ENCODE measurements around the gene SEL1L3.

GRCh38 chr4:25770847-25771246, 91.9 kb downstream of the SEL1L3 start:
- TF ChIP-seq CTCF (IDR thresholded peaks at IDR 0.05) (no peak), EZH2 (IDR thresholded peaks at IDR 0.05; ENCODE audit: borderline replicate concordance, insufficient read depth, low read depth, low read length, poor library complexity, severe bottlenecking) (no peak)
